Stimulated activated CD8-positive, alpha-beta memory T cell treated with anti-CD3 and anti-CD28 coated beads, Interleukin-2, amount 100 ng/mL, for 48 hours (primary cell): Measurements from ENCODE around the gene SCGB1C2.
"Not testable (repeated sequence)": the region's sequence is repeated elsewhere in the genome, so short reads cannot be mapped to it uniquely, and the experiment has no call there.

Source experiments
- DNase-seq, 2 donors: peaks; one replicate each; pipeline ENCODE4 v3.0.0-alpha.2; 2020; ENCODE audit warnings: low read depth in 2 of 2

Gene SCGB1C2

DNA sequence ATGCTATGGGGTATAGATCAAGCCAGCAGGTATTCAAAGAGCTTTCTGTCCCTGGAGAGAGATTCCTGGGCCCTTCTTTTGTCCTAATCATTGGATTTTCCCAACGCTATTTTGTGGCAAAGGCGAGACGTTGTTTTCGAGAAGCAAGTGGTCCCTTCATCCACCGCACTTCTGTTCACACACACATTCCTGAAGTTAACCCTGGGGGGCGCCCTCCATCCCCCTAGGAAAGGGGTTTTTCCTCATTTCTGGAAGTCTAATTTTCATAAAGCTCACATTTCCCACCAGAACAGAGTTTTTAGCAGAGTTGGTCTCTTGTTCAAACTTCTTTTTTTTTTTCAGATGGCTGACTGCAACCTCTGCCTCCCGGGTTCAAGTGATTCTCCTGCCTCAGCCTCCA, 11.9 kb downstream of the SCGB1C2 start:
- no peak for DNase-seq

DNA sequence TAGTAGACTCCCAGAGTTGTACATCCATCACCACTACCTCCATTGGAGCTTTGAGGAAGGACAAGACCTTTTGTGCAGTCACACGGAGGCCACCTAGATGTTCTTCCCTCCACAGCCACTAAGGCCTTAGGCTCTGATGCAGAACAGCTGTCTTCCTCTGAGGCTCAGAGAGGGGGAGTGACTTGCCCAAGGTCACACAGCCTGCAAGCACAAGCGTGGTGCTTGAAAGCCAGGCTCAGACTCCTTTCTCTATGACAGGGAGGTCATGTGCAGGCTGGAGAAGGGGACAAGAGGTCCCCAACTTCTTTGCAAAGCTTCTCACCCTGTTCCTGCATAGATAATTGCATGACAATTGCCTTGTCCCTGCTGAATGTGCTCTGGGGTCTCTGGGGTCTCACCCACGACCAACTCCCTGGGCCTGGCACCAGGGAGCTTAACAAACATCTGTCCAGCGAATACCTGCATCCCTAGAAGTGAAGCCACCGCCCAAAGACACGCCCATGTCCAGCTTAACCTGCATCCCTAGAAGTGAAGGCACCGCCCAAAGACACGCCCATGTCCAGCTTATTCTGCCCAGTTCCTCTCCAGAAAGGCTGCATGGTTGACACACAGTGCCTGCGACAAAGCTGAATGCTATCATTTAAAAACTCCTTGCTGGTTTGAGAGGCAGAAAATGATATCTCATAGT, 12.7 kb downstream of the SCGB1C2 start:
- no peak for DNase-seq

GRCh38 chr17:151004-151403, 13.6 kb downstream of the SCGB1C2 start:
- no peak for DNase-seq

- no peak for DNase-seq
Measured at GRCh38 chr17:151886-152859, 14.8 kb downstream of the SCGB1C2 start.

DNA sequence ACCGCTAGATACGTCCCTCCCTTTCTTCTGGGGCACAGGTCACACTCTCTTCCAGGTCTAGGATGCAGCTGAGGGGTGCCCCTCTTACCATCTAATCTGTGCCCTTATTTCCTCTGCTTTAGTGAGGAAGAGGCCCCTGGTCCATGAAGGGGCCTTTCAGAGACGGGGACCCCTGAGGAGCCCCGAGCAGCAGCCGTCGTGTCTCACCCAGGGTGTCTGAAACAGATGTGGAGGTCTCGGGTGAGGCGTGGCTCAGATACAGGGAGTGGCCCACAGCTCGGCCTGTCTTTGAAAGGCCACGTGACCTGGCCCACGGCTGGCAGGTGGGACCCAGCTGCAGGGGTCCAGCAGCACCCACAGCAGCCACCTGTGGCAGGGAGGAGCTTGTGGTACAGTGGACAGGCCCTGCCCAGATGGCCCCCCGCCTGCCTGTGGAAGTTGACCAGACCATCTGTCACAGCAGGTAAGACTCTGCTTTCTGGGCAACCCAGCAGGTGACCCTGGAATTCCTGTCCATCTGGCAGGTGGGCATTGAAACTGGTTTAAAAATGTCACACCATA, 15.6 kb downstream of the SCGB1C2 start:
- DNase-seq = no peak

DNA sequence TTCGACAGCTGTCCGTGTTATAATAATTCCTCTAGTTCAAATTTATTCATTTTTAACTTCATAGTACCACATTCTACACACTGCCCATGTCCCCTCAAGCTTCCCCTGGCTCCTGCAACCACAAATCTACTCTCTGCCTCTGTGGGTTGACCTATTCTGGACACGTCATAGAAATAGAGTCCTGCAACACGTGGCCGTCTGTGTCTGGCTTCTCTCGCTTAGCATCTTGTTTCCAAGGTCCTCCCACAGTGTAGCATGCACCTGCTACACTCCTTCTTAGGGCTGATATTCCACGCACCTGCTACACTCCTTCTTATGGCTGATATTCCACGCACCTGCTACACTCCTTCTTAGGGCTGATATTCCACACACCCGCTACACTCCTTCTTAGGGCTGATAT, 16.5 kb downstream of the SCGB1C2 start:
- DNase-seq = no peak

DNA sequence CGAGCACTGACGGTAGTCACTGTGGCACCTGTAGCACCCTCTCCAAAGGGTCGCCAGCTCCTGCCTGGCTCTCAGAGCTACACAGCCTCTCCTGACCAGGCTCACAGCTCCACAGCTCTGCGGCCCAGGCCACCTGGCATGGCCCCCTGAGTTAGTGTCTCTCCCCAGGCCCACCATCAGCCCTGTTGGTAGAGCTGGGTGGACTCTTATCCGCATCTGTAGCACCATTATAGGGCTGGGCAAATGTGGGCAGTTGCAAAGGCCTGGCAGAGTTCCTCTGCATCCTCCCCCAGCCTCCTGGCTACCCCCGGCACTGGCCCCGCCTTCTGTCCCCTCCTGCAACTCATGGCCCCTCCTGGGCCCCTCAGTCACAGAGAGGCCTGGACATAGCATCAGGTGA, 18.2 kb downstream of the SCGB1C2 start:
- no peak for DNase-seq

- no peak for DNase-seq
Measured at GRCh38 chr17:156094-156621, 18.8 kb downstream of the SCGB1C2 start.

- no peak for DNase-seq
Measured at GRCh38 chr17:156946-157345, 19.6 kb downstream of the SCGB1C2 start.

- DNase-seq = no peak
Measured at GRCh38 chr17:157901-158300, 20.5 kb downstream of the SCGB1C2 start.

DNA sequence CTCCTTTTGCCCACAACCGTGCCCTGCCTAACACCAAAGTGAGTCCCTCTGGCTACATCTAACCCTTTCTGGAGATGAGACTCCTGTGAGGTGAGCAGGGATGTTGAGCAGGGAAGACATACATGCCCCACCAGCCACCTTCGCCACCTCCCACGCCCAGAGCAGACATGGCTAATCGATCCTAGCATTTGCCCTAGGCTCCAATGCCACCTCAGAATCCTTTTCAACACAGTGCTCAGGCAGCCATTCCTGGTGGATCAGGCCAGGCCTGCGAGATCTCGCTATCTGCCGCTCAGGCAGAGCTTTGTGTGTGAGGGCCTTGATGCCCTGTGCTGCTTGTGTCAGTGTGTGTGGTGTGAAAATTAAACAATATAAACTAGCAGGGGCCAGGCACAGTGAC, 21.0 kb downstream of the SCGB1C2 start:
- DNase-seq = no peak

GRCh38 chr17:159609-160008, 22.2 kb downstream of the SCGB1C2 start:
- DNase-seq = no peak

DNA sequence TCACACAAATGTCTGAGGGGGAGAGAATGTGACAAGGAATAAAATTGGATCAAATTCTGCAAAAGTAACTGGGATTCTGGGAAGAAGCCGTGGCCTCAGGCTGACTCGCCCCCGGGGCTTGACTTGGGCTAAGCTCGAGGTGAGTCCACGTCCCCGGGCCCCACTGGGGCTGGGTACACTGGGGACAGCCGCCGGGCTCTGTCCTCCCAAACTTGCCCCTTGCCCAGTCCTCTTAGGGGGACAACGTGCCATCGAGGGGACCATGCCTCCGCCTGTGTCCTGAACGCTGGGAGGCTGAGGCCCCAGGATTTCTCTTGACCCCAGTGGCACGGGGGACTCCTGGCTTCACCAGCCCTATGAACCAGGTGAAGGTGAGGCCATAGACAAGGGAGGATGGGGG, 23.0 kb downstream of the SCGB1C2 start:
- no peak for DNase-seq

DNA sequence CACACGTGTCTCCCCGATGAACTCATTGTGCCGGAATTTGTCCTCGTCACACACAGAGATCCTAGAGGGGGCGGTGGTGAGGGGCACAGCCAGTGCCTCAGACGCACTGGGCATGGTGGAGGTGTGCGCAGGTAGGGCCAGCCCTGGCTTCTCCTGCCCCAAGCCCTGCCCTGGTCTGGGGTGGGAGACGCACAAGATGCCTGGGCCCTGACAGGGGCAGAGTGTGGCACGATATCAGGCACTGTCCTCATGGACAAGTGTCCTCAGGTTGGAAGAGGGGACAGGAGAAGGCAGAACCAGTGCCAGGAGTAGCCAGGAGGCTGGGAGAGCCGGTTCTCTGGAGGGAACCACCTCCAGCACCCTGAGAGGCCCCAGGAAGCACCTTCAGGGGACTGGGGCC, 24.1 kb downstream of the SCGB1C2 start:
- no peak for DNase-seq

DNA sequence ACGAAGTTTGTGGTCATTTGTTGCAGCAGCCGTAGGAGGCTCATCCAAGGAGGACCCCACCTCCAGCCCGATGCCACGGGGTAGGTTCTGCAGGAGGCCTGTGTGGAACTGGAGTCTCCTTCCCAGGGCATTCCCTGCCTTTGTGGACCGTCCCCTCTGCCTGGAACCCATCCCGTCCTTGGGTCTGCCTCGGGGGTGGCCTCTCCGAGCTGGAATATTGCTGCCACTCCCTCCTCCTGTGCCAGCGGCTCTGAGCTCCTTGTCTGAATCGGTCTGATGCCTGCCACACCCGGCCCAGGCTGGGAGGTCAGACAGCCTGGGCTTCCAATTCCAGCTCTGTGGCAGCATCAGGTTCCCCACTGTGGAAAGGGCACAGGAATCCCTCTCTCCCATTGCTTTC, 25.3 kb downstream of the SCGB1C2 start:
- no peak for DNase-seq

DNA sequence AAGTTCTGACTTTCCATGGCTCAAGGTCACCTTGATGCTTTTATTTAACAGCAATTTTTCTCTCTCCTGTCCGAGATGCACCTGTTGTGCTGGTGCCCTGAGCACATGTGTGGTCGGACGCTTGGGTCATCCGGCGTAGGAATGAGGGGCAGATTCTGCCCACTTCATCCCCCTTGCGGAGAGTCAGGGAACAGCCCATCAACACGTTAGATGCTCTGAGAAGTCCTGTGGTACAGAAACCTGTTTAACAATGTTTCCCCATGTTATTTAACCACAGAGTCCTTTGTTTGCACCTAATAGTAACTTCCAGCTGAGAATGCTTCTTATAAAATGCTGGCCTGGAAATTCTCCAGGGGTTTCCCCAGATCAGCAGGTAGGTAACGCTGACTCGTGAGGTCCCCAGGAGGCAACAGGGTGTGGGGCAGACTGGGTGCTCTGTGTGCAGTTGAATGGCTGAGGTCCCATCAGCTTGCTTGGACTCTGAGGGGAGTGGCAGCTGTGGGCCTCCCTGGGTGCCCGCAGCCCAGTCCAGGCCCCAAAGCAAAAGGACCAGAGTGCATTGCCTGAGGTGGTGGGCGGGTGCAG, 26.2 kb downstream of the SCGB1C2 start:
- DNase-seq = no peak

DNA sequence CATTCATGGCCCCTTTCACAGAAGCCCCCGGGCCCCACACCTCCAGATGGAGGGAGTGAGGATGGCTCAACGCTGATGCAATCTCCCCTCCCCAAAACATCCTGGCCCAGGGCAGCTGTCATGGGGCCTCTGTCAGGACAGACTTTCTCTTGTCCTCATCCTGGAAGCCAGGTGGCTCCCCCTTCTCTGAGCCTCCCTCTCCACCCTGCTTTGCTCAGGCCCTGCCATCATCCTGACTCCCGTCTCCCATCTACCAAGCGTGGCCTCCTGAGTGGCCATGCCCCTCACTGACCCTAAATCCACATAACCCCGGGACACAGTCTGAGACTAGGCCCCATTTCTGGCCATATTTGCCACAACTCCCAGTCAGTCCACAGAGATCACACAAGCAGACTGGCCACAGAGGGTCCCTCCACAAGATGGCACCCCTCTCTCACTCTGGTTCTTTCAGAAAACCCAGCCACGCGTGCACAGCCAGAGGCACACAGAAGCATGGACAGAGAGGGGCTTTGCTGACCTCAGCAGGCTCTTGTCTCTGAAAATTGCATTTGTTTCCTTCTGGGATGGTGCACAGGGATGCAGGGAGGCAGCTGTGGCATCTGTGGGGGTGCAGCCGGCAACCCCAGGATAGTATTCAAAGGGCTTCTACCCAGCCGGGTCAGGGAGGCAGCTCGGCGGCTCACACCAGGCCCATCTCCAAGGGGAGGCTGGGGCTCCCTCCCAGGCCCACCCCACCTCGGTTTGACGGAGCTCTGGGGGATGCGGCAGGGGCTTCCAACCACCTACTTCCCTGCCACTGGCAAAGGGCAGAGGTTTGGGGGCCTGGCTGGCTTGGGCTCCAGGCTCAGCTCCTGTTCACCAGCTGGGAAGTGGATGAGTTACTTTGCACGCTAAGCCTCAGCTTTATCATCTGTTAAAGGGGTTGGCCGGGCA, 27.2 kb downstream of the SCGB1C2 start:
- no peak for DNase-seq

- DNase-seq = no peak
Measured at GRCh38 chr17:165939-166338, 28.6 kb downstream of the SCGB1C2 start.

DNA sequence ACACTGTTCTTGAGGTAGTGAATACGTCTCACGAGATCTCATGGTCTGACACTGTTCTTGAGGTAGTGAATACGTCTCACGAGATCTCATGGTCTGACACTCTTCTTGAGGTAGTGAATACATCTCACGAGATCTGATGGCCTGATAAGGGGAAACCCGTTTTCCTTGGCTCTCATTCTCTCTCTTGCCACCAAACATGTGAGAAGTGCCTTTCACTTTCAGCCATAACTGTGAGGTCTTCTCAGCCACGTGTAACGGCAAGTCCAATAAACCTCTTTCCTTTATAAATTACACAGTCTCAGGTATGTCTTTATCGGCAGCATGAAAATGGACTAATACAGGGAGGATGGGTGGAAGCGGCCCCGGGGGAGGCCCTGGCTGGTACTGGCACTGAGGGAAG, 31.2 kb downstream of the SCGB1C2 start:
- DNase-seq = not testable (repeated sequence)

- no peak for DNase-seq
Measured at GRCh38 chr17:170130-170670, 32.8 kb downstream of the SCGB1C2 start.

DNA sequence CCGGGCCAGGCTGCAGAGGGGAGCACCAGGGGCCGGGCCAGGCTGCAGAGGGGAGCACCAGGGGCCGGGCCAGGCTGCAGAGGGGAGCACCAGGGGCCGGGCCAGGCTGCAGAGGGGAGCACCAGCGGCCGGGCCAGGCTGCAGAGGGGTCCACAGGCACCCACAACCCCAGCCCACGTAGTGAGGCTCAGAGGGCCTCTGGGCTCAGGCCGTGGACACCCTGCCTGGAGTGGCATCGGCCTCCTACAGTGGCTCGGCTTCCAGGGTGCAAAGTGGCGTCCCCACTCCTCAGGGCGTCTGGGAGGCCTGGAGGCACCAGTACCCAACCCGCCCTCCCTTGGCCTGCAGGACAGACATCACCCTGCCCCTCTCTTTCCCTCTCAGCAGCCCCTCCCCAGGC, 34.5 kb downstream of the SCGB1C2 start:
- DNase-seq = no peak
